ENCODE measurements around the gene DSP.

Gene DSP

GRCh38 chr6:7542065-7542873 lies 798 bp downstream of the DSP start:
- DNase-seq (ENCODE audit: low read depth): no peak
- TF ChIP-seq, protein P1, sequence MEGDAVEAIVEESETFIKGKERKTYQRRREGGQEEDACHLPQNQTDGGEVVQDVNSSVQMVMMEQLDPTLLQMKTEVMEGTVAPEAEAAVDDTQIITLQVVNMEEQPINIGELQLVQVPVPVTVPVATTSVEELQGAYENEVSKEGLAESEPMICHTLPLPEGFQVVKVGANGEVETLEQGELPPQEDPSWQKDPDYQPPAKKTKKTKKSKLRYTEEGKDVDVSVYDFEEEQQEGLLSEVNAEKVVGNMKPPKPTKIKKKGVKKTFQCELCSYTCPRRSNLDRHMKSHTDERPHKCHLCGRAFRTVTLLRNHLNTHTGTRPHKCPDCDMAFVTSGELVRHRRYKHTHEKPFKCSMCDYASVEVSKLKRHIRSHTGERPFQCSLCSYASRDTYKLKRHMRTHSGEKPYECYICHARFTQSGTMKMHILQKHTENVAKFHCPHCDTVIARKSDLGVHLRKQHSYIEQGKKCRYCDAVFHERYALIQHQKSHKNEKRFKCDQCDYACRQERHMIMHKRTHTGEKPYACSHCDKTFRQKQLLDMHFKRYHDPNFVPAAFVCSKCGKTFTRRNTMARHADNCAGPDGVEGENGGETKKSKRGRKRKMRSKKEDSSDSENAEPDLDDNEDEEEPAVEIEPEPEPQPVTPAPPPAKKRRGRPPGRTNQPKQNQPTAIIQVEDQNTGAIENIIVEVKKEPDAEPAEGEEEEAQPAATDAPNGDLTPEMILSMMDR (IDR thresholded peaks at IDR 0.05; ENCODE audit: control insufficient read depth, extremely low read depth, insufficient read depth): no peak
- peak overlapping the region; percentile 85 for H3K4me3 ChIP-seq (ENCODE audit: low read depth, low read length)

GRCh38 chr6:7542874-7543624 lies 1.6 kb downstream of the DSP start:
- peak; percentile 84 for DNase-seq (ENCODE audit: low read depth)
- peak overlapping the region; percentile 85 for H3K4me3 ChIP-seq (ENCODE audit: low read depth, low read length)
- TF ChIP-seq, protein P1 (IDR thresholded peaks at IDR 0.05; ENCODE audit: control insufficient read depth, extremely low read depth, insufficient read depth): no peak

DNA sequence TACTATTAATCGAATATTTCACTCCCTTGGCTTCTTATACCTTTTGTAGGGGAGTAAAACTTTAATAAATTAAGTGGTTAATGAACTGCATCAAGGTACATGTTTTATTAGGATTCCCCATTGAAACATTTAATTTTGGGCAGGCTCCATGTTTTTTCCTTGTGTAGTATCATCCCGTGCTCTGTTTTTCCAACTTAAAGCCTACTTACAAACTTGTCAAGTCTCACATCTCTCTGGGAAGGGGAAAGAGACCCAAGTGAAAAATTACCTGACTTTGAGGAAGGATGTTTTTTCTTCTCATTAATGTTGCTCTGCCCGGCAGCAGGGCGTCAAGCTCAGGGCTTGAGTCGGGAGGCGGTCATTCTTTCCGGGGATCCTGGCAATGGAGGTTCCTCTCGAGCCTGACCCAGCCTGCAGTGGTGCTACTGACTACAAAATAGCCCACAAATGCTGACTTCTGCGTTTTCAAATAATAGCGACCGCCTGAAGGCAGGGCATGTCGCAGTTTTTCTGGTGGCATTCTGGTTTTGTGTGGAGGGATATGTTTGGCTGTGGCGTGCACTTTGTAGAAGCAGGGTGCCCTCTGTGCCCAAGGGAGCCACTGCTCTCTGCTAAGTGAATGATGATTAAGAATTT lies 2.4 kb downstream of the DSP start:
- H3K4me3 ChIP-seq (ENCODE audit: low read depth, low read length): peak overlapping the region; percentile 85
- DNase-seq (ENCODE audit: low read depth): no peak

DNA sequence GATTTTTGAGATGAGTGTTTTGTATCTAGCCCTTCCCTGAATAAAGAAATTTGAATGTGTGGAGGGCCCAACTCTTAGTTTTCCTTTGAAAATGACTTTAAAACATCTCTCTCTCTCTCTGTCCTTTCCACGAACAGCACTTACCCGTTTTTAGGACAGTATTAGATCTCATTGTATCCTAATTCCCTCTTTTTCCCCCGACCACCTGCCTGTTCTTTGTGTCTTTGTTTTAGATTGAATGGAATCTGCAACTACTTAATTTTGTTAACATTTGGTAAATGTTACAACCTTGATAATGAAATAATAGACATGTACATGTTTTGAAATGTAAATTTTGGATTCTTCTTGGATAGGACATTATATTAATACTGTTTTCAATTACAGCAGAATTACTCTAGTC lies 3.1 kb downstream of the DSP start:
- TF ChIP-seq, protein P1 (IDR thresholded peaks at IDR 0.05; ENCODE audit: control insufficient read depth, extremely low read depth, insufficient read depth): no peak
- no peak for DNase-seq (ENCODE audit: low read depth)
- H3K4me3 ChIP-seq (ENCODE audit: low read depth, low read length): no peak overlapping the region

More for the DNA sequence above, 2.4 kb downstream of the DSP start:
- TF ChIP-seq, protein P1 (IDR thresholded peaks at IDR 0.05; ENCODE audit: control insufficient read depth, extremely low read depth, insufficient read depth): no peak

- no peak overlapping the region for H3K4me3 ChIP-seq (ENCODE audit: low read depth, low read length)
- no peak for DNase-seq (ENCODE audit: low read depth)
- TF ChIP-seq, protein P1 (IDR thresholded peaks at IDR 0.05; ENCODE audit: control insufficient read depth, extremely low read depth, insufficient read depth): no peak
Measured at GRCh38 chr6:7545316-7546019, 4.0 kb downstream of the DSP start.

DNA sequence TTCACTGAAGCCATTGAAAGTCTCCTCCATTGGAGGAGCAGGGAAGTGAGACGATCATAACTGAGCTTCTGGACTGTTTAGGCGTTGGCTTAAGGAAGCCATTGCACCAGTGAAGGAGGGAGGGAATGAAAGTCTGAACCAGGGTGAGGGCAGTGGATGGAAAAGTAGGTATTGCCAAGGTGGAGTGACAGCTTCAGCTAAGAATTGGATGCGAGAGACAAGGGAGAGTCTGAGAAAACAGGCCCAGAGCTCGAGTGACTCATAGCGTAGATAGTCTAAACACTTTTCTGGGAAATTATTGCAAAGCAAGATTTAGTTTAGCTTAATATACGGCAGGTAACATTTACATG lies 4.5 kb downstream of the DSP start:
- no peak overlapping the region for H3K4me3 ChIP-seq (ENCODE audit: low read depth, low read length)
- TF ChIP-seq, protein P1 (IDR thresholded peaks at IDR 0.05; ENCODE audit: control insufficient read depth, extremely low read depth, insufficient read depth): no peak
- no peak for DNase-seq (ENCODE audit: low read depth)

All from LNCaP clone FGC (cell line).